Measurements from ENCODE around the gene FAM163A. TPM values are rescaled to one million over a fixed set of nuclear protein-coding genes. Genes with fewer than 3 reads are reported as not detected.
A peak's percentile ranks its signal among the peaks of the same experiment; 100 is the strongest.

The FAM163A gene
- total and polyA plus RNA-seq, 9 of the 15 experiments (the other 6 are each of a cell fraction or from before 2014, with no cell fraction given) = not detected

DNA sequence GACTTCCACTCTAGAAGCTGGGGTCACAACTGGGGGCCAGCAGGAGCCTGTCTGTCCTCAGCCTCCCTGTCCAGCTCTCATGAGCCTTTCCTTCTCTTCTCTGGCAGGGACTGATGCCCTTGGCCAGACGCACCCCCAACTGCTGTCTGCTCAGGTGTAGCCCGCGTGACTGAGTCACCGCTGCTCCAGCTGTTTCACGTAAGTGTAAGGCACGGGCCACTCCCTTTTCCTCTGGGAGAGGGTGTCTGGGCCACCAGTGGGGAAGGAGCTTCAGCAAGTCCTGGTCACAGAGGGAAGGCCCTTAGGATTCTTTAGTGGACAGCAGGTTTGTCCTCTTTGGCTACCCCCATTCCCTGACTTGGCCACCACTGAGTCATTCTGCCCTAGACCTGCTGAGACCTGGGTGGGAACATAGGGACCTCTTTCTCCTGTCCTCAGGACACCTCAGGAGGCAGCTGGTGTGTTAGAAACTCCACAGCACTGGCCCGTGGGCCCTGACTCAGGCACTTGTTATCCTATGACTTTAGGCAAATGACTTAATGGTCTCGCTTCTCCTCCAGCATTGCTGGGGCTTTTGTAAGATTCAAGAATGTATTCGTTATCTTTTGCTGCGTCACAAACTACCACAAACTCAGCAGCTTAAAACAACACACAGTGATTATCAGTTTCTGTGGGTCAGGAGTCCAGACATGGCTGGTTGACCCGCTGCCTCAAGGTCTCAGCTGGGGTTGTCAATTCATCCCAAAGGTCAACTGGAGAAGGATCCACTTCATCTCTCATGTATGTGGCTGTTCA lies 64.8 kb downstream of the FAM163A start:
- no peaks in the 10 kb centered on the region for H3K36me3 ChIP-seq (ENCODE audit: control insufficient read depth, insufficient read depth, low read length)
- in situ Hi-C loops (cut with MboI) (loop anchor here (10.0 kb wide), 1 partner anchor 563 kb away; no protein-coding TSS in a partner anchor), intact Hi-C loops (cut with micrococcal nuclease) (no loop called here)
- no peaks in the 10 kb centered on the region for H3K9me1 ChIP-seq (ENCODE audit: control insufficient read depth, insufficient read depth, low read length)
- H3K9ac ChIP-seq (ENCODE audit: insufficient read depth in 1 of 2, low read depth in 2 of 2, low read length in 2 of 2) = no peak overlapping the region
- H3K27me3 ChIP-seq (ENCODE audit: control insufficient read depth in 2 of 2, insufficient read depth in 2 of 2, low read length in 2 of 2) = peaks cover 32 to 71% of the 10 kb centered on the region in 2 experiments
- ATAC-seq = no peak
- H3K9me3 ChIP-seq (replicated peaks; ENCODE audit: control insufficient read depth, insufficient read depth, low read depth, low read length) = no peaks in the 10 kb centered on the region
- no peak overlapping the region for H3K27ac ChIP-seq (ENCODE audit: extremely low read depth, low read depth, low read length)
- 8% methylated on average over 11 of the region's 11 CpGs for WGBS (ENCODE audit: insufficient coverage, low coverage, missing lambda C conversion rate)
- peak in 1 of 4 experiments; percentile 34 for DNase-seq (ENCODE audit: extremely low read depth in 1 of 4, low spot score in 3 of 4)
- H3K4me2 ChIP-seq (ENCODE audit: insufficient read depth, low read length) = no peak overlapping the region
- CTCF ChIA-PET (ENCODE audit: low intra/inter-chr PET ratio) = no interaction called here
- FAIRE-seq = peak; percentile 79
- H3K4me1 ChIP-seq (replicated peaks in 1 of 2; ENCODE audit: control insufficient read depth in 2 of 2, insufficient read depth in 2 of 2, low read length in 2 of 2) = peaks cover 0 to 7% of the 10 kb centered on the region in 2 experiments; a peak in 3 of 5 replicates
- no TSS peak for BruUV-seq (replicated peaks)
- peaks cover 13% of the 10 kb centered on the region for H4K20me1 ChIP-seq (replicated peaks; ENCODE audit: control insufficient read depth, insufficient read depth, low read length)
- no peak overlapping the region for H3K4me3 ChIP-seq
- POLR2A ChIA-PET = interaction anchor here (0.6 to 1.4 kb wide), 3 partner anchors 10 to 104 kb away, joined by 3 to 4 read pairs (median 3); no protein-coding TSS in a partner anchor
- no peak overlapping the region for H2AFZ ChIP-seq (ENCODE audit: low read depth, low read length)
- no peaks in the 10 kb centered on the region for H3K79me2 ChIP-seq (ENCODE audit: control insufficient read depth, insufficient read depth, low read length)
- TF ChIP-seq TAF1 (IDR thresholded peaks at IDR 0.05; ENCODE audit: control insufficient read depth, extremely low read depth, insufficient read depth, low read length, severe bottlenecking) (no peak), FOSL1 (tag; conservative IDR thresholded peaks at IDR 0.05) (peak; percentile 29; the same call in 1 of the 2 replicates), FUS (optimal IDR thresholded peaks at IDR 0.05; ENCODE audit: low read depth, low read length) (no peak), TOE1 (IDR thresholded peaks at IDR 0.05; ENCODE audit: borderline replicate concordance) (no peak), TOE1 (CRISPR knock-in tag; IDR thresholded peaks at IDR 0.05; ENCODE audit: borderline replicate concordance, low read depth) (no peak), ETV6 (IDR thresholded peaks at IDR 0.05; ENCODE audit: borderline replicate concordance in 1 of 2, low read depth in 2 of 2, low read length in 1 of 2) (no peak), ETV6 (CRISPR knock-in tag; IDR thresholded peaks at IDR 0.05; ENCODE audit: borderline replicate concordance) (no peak), RAD21 (CRISPR knock-in tag; conservative IDR thresholded peaks at IDR 0.05 in 1 of 2, IDR thresholded peaks at IDR 0.05 in 1 of 2) (no peak), ESRRA (IDR thresholded peaks at IDR 0.05; ENCODE audit: borderline replicate concordance, low read depth) (0 out of 2 replicates have a peak, but pooled peaks have one; percentile 58), BRD4 (IDR thresholded peaks at IDR 0.05) (no peak), NELFE (IDR thresholded peaks at IDR 0.05; ENCODE audit: insufficient read depth, insufficient read length) (no peak), NRF1 (conservative IDR thresholded peaks at IDR 0.05 in 1 of 2, IDR thresholded peaks at IDR 0.05 in 1 of 2) (no peak), CTBP1 (IDR thresholded peaks at IDR 0.05; ENCODE audit: borderline replicate concordance) (0 out of 2 replicates have a peak, but pooled peaks have one; percentile 13), NCOA6 (IDR thresholded peaks at IDR 0.05) (no peak), STAG1 (CRISPR knock-in tag; IDR thresholded peaks at IDR 0.05; ENCODE audit: borderline replicate concordance) (no peak), WHSC1 (IDR thresholded peaks at IDR 0.05; ENCODE audit: low read length) (no peak), CEBPG (CRISPR knock-in tag; IDR thresholded peaks at IDR 0.05) (no peak), CEBPG (tag; conservative IDR thresholded peaks at IDR 0.05 in 1 of 2, IDR thresholded peaks at IDR 0.05 in 1 of 2) (0 out of 4 replicates have a peak, but pooled peaks of 1 of the 2 experiments have one; percentile 29)
- TF ChIP-seq, protein P1, sequence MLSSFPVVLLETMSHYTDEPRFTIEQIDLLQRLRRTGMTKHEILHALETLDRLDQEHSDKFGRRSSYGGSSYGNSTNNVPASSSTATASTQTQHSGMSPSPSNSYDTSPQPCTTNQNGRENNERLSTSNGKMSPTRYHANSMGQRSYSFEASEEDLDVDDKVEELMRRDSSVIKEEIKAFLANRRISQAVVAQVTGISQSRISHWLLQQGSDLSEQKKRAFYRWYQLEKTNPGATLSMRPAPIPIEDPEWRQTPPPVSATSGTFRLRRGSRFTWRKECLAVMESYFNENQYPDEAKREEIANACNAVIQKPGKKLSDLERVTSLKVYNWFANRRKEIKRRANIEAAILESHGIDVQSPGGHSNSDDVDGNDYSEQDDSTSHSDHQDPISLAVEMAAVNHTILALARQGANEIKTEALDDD (IDR thresholded peaks at IDR 0.05) = peak; percentile 40; the same call in 1 of the 2 replicates
- TF ChIP-seq, protein P2, sequence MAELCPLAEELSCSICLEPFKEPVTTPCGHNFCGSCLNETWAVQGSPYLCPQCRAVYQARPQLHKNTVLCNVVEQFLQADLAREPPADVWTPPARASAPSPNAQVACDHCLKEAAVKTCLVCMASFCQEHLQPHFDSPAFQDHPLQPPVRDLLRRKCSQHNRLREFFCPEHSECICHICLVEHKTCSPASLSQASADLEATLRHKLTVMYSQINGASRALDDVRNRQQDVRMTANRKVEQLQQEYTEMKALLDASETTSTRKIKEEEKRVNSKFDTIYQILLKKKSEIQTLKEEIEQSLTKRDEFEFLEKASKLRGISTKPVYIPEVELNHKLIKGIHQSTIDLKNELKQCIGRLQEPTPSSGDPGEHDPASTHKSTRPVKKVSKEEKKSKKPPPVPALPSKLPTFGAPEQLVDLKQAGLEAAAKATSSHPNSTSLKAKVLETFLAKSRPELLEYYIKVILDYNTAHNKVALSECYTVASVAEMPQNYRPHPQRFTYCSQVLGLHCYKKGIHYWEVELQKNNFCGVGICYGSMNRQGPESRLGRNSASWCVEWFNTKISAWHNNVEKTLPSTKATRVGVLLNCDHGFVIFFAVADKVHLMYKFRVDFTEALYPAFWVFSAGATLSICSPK (IDR thresholded peaks at IDR 0.05; ENCODE audit: borderline replicate concordance) = no peak
